Body of pancreas (tissue), 4 donors: ENCODE results near the gene MDFIC. TPM values are rescaled to one million over a fixed set of nuclear protein-coding genes. Genes with fewer than 3 reads are reported as not detected.

ENCODE experiments used
- ATAC-seq: fragments of 150-250 bp; one replicate; pipeline ENCODE4 v1.9.1; 2016
- DNase-seq, 4 donors: peaks; one replicate each; pipeline ENCODE4 v3.0.0-alpha.2; 2019
- H3K27ac ChIP-seq, 4 donors: fragments of 200-600 bp; sonication (generic); 1 replicate in 3 of 4; 2 replicates in 1 of 4; pipeline versions ENCODE4 v1.5.1 to v1.6.1; 2016 to 2019; ENCODE audit warnings: mild to moderate bottlenecking in 1 of 4, mixed read lengths in 1 of 4, moderate library complexity in 1 of 4
- H3K27me3 ChIP-seq, 2 donors: fragments of 200-600 bp; sonication (generic); one replicate each; pipeline ENCODE4 v1.6.0; 2016; ENCODE audit warnings: mild to moderate bottlenecking in 1 of 2
- H3K36me3 ChIP-seq, 2 donors: fragments of 200-600 bp; sonication (generic); replicated peaks in 1 of 2; 2 replicates each; pipeline ENCODE4 v1.5.1; 2016; ENCODE audit warnings: low read depth in 2 of 2; ENCODE audit not compliant: insufficient read depth in 1 of 2
- H3K4me1 ChIP-seq: fragments of 200-600 bp; sonication (generic); one replicate; pipeline ENCODE4 v1.6.0; 2016
- H3K4me3 ChIP-seq, 2 donors: fragments of 200-600 bp; sonication (generic); 1 replicate in 1 of 2; 2 replicates in 1 of 2; pipeline ENCODE4 v1.5.1; 2016 to 2019
- H3K9me3 ChIP-seq, 3 donors: fragments of 200-600 bp; sonication (generic); 1 replicate in 2 of 3; 2 replicates in 1 of 3; pipeline ENCODE4 v1.5.1; 2016
- CTCF ChIP-seq, 7 experiments: fragments of 450-650 bp in 4 of 7; fragments of 200-600 bp in 3 of 7; sonication (generic) in 3 of 7; IDR thresholded peaks; one replicate each; pipeline ENCODE4 v1.5.1; 2016 to 2019; ENCODE audit warnings: antibody characterized with exemption in 7 of 7
- POLR2A ChIP-seq, 3 donors: fragments of 450-650 bp; IDR thresholded peaks; one replicate each; pipeline ENCODE4 v1.6.1; 2016; ENCODE audit warnings: antibody characterized with exemption in 3 of 3, mild to moderate bottlenecking in 2 of 3
- WGBS, 2 donors: methylation state at CpG; one replicate each; pipeline ENCODE4 v1.1.5; 2017; 5-methylcytosine and 5-hydroxymethylcytosine counted together
- intact Hi-C: fragments of 100-400 bp; cut with DNase I; formaldehyde crosslinking; loops from one replicate; pipeline ENCODE4 v1.15.1; 2023
- total RNA-seq, 2 donors: library from RNA; depleted of rRNA; stranded (reverse); fragments of >200 nt; gene quantifications; one replicate each; pipeline ENCODE4 v1.1.0, GENCODE V29; 2016

The MDFIC gene
- total RNA-seq, 2 donors from 2014 or later: 12.5 to 35.3 TPM

- no peaks in the 10 kb centered on the region for H3K36me3 ChIP-seq
- no peak for TF ChIP-seq POLR2A (IDR thresholded peaks at IDR 0.05)
- TF ChIP-seq CTCF (IDR thresholded peaks at IDR 0.05): no peak
- no peak overlapping the region for H3K4me3 ChIP-seq
- H3K27ac ChIP-seq: no peak overlapping the region
- ATAC-seq: no peak
- no peaks in the 10 kb centered on the region for H3K4me1 ChIP-seq
- H3K9me3 ChIP-seq: no peaks in the 10 kb centered on the region
- WGBS, 2 donors: 81 to 84% methylated on average over 4 of the region's 4 CpGs
- no peak for DNase-seq
- no peaks in the 10 kb centered on the region for H3K27me3 ChIP-seq
- intact Hi-C loops: no loop called here
These were observed 8.3 kb downstream of the MDFIC start for GRCh38 chr7:114930107-114930661.

GRCh38 chr7:114930829-114931655 lies 9.1 kb downstream of the MDFIC start:
- no peak overlapping the region for H3K4me3 ChIP-seq
- no peaks in the 10 kb centered on the region for H3K36me3 ChIP-seq
- no peak for TF ChIP-seq POLR2A (IDR thresholded peaks at IDR 0.05)
- no peak for TF ChIP-seq CTCF (IDR thresholded peaks at IDR 0.05)
- H3K27ac ChIP-seq: peak overlapping the region in 1 of 4 donors; percentile 10
- ATAC-seq (no peak), DNase-seq (no peak)
- H3K27me3 ChIP-seq: no peaks in the 10 kb centered on the region
- WGBS, 2 donors: 65 to 73% methylated on average over 6 of the region's 6 CpGs
- H3K9me3 ChIP-seq: no peaks in the 10 kb centered on the region
- intact Hi-C loops: no loop called here
- H3K4me1 ChIP-seq: no peaks in the 10 kb centered on the region

- Histone ChIP-seq H3K9me3 (no peaks in the 10 kb centered on the region), H3K4me1 (no peaks in the 10 kb centered on the region), H3K4me3 (no peak overlapping the region), H3K27me3 (no peaks in the 10 kb centered on the region), H3K36me3 (no peaks in the 10 kb centered on the region), H3K27ac (peak overlapping the region in 1 of 4 donors; percentile 10)
- WGBS, 2 donors: 83 to 86% methylated on average over 9 of the region's 9 CpGs
- ATAC-seq (no peak), DNase-seq (no peak)
- no peak for TF ChIP-seq POLR2A (IDR thresholded peaks at IDR 0.05)
- TF ChIP-seq CTCF (IDR thresholded peaks at IDR 0.05): no peak
- intact Hi-C loops: no loop called here
These were observed 9.7 kb downstream of the MDFIC start for GRCh38 chr7:114931656-114932011.

GRCh38 chr7:114932991-114933390 lies 11.1 kb downstream of the MDFIC start:
- no peak overlapping the region for H3K27ac ChIP-seq
- ATAC-seq: no peak
- no peaks in the 10 kb centered on the region for H3K36me3 ChIP-seq
- H3K4me3 ChIP-seq: no peak overlapping the region
- H3K27me3 ChIP-seq: no peaks in the 10 kb centered on the region
- H3K4me1 ChIP-seq: no peaks in the 10 kb centered on the region
- 69 to 78% methylated on average over 5 of the region's 5 CpGs for WGBS, 2 donors
- TF ChIP-seq CTCF (IDR thresholded peaks at IDR 0.05) (no peak), POLR2A (IDR thresholded peaks at IDR 0.05) (no peak)
- H3K9me3 ChIP-seq: no peaks in the 10 kb centered on the region
- no peak for DNase-seq
- intact Hi-C loops: no loop called here

- H3K9me3 ChIP-seq: no peaks in the 10 kb centered on the region
- TF ChIP-seq CTCF (IDR thresholded peaks at IDR 0.05): no peak
- TF ChIP-seq POLR2A (IDR thresholded peaks at IDR 0.05): no peak
- intact Hi-C loops: no loop called here
- WGBS, 2 donors: 69 to 73% methylated on average over 5 of the region's 5 CpGs
- DNase-seq: no peak
- H3K4me1 ChIP-seq: no peaks in the 10 kb centered on the region
- no peak overlapping the region for H3K4me3 ChIP-seq
- H3K27ac ChIP-seq: no peak overlapping the region
- ATAC-seq: no peak
- no peaks in the 10 kb centered on the region for H3K27me3 ChIP-seq
- no peaks in the 10 kb centered on the region for H3K36me3 ChIP-seq
These were observed 11.8 kb downstream of the MDFIC start for GRCh38 chr7:114933658-114934057.
